NCI-H226 (cell line): ENCODE data around the gene ZNF79.

ENCODE experiments used
- DNase-seq: peaks from one replicate; pipeline ENCODE4 v3.0.0-alpha.2; 2015

The ZNF79 gene

GRCh38 chr9:127430415-127430814, 6.2 kb downstream of the ZNF79 start:
- no peak for DNase-seq

DNA sequence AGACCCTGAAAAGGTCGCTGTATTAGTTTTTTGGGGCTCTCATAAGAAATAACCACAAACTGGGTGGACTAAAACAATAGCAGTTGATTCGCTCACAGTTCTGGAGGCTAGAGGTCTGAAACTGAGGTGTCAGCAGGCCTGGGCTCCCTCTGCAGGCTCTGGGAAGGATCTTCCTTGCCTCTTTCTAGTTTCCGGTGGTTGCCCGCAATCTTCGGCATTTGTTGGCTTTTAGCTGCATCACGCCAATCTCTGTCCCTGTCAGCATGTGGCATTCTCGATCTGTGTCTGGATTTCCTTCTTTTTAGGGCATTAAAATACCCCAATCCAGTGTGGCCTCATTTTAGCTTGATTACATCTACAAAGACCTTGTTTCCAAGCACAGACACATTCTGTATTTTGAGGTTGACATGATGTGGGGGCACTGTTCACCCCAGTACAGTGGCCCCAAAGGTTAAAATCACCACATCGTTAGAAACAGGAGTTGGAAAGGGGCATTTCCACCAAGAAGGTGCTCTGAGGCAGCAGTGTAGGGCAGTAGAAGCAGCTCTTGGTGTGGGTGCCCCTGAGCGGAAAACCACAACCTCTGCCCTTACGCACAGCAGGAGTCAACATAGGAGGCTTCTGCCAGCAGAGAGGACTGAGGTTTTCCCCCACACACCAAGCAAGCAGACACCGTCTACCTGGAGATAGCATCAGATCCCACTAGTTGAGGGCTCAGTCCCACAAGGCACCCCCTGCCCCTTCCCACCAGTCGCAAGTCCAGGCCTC, 13.5 kb downstream of the ZNF79 start:
- no peak for DNase-seq

GRCh38 chr9:127438394-127438793, 14.2 kb downstream of the ZNF79 start:
- no peak for DNase-seq

GRCh38 chr9:127444283-127444920, 20.2 kb downstream of the ZNF79 start:
- DNase-seq: no peak

- DNase-seq: no peak
Observed at GRCh38 chr9:127444921-127445850, 21.0 kb downstream of the ZNF79 start.

- DNase-seq: no peak
Observed at GRCh38 chr9:127445851-127446712, 21.9 kb downstream of the ZNF79 start.

- DNase-seq: no peak
Observed at GRCh38 chr9:127446713-127447415, 22.7 kb downstream of the ZNF79 start.

DNA sequence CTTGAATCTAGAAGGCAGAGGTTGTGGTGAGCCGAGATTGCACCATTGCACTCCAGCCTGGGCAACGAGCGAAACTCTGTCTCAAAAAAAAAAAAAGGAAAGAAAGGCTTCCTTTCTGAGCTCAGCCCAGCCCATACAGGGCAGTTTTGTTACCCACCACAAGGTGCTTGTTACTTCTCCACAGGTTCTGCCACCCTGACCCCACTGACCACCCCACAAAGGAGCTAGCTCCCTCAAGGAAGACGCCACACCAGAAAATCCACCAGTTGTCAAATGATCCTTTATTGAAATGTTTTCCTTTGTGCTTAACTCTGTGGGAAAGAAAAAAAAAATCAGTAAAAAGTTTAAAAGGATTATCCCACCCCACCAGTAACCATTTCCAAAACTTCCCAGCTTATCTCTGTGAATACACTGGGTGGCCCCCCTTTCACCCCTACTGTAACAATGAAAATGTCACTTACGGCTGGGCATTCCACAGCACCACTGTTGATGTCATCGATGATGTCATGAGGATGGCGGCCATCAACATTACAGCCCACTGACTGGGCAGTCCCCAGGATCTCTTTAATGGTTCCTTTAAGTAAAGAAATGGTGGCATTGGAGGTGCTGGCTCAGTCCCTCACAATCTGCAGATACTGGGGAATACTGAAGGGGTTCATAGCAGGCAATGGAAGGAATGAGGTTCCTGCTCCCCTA, 23.4 kb downstream of the ZNF79 start:
- DNase-seq: no peak

GRCh38 chr9:127448112-127448805, 24.1 kb downstream of the ZNF79 start:
- no peak for DNase-seq

DNA sequence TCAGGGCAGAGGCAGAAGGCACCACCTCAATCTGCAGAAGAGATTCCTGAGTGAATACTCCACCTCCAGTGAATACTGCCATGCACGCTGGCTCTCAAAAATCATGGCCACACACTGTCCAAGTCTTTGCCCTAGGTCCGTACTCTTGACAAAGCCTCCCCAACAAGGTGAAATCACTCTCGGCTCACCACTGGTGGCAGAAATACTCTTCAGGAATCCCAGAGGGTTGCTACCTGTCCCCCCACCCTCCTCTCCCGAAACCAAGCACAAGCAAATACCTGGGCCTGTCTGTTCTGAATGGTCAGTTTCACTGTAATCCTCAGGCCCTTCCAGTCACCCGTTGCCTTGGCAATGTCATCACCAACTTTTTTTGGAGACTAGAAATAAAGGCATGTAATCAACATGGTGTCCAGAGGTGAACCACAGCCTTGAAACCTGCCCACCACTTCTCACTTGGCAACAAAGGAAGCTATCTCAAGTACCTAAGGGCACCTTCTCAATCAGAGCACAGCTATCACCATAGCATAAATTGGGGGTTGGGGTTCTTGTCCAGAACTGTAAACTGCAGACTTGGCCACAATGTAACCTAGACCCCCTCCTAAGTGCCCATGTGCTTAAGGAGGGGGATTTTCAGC, 25.3 kb downstream of the ZNF79 start:
- DNase-seq: no peak

GRCh38 chr9:127450243-127450760, 26.1 kb downstream of the ZNF79 start:
- no peak for DNase-seq

GRCh38 chr9:127450830-127451607, 26.8 kb downstream of the ZNF79 start, which contains the start of the genes LRSAM1 and RPL12:
TSS of gene LRSAM1 (plus strand) at chr9:127451510. CDS start at chr9:127454528, 3,018 bp downstream.
TSS of gene RPL12 (minus strand) at chr9:127451406. CDS start at chr9:127451317, 89 bp downstream.
- DNase-seq: peak; percentile 80

GRCh38 chr9:127451608-127451857, 27.4 kb downstream of the ZNF79 start:
- DNase-seq: no peak

GRCh38 chr9:127451858-127452656, 27.9 kb downstream of the ZNF79 start:
- DNase-seq: peak; percentile 63

GRCh38 chr9:127452691-127453090, 28.5 kb downstream of the ZNF79 start:
- DNase-seq: peak; percentile 60

DNA sequence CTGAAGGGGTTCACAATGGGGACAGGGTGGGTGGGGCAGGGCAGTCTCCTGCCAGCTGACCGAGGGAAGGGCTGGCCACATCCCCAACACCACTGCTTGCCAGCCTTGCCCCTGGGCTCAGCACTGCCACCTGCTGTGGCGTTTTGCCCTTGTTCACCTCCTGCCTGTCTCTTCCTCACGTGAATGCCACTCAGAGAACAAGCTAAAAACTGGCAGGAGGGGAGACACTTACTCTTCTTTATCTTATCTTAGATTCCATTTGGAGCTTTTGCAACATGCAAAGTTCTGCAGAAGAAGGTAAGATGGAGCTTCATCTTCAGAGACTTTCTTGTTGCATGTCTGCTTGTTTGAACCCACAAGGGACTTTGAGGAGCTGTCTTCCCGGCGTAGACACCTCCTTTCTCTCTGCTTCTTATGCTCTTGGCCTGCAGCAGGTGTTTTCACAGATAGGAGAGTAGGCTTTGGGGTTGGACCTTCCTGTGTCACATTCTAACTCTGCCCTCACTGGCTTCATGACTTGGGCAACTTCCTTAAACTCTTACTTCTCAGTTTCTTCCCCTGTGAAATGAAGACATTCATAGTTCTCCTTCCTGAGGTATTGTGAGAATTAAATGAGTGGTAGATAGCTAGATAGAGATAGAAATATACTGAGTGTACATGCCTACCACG, 31.3 kb downstream of the ZNF79 start:
- DNase-seq: peak; percentile 9

DNA sequence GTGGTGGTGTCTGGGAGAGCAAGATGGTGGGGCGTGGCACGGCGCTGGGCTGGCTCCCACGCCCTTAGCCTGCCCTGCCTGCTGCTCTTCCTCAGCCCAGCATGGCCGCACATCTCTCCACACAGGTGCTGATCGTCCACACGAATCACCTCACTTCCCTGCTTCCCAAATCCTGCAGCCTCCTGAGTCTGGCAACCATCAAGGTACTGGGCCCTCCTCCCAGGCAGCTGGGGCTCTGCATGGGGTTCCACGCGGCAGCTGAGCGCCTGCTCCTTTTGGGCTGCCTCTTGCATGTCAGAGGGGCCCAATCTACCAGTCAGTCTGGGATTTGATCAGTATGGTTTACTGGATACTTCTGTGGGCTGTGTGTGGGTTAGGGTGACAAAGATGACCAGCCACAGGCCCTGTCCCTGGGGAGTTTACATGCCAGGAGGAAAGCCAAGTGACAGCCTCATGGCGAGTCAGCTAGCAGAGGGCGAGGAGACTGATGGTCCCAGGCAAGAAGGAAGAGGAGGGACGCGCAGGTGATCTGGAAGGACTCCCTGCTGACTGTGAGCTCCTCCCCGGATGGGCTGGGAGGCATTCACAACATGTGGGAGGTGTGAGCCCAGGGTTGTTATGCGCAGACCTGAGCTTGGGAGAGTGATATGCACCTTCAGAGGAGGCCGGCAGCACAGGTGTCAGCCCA, 33.2 kb downstream of the ZNF79 start:
- DNase-seq: no peak
